ENCODE results near the gene PTPRD.

- TF ChIP-seq, protein P1, sequence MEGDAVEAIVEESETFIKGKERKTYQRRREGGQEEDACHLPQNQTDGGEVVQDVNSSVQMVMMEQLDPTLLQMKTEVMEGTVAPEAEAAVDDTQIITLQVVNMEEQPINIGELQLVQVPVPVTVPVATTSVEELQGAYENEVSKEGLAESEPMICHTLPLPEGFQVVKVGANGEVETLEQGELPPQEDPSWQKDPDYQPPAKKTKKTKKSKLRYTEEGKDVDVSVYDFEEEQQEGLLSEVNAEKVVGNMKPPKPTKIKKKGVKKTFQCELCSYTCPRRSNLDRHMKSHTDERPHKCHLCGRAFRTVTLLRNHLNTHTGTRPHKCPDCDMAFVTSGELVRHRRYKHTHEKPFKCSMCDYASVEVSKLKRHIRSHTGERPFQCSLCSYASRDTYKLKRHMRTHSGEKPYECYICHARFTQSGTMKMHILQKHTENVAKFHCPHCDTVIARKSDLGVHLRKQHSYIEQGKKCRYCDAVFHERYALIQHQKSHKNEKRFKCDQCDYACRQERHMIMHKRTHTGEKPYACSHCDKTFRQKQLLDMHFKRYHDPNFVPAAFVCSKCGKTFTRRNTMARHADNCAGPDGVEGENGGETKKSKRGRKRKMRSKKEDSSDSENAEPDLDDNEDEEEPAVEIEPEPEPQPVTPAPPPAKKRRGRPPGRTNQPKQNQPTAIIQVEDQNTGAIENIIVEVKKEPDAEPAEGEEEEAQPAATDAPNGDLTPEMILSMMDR (IDR thresholded peaks at IDR 0.05 in 2 of 3, conservative IDR thresholded peaks at IDR 0.05 in 1 of 3; ENCODE audit: borderline replicate concordance in 1 of 3, insufficient read depth in 1 of 3, low read depth in 2 of 3, low read length in 2 of 3) = no peak
- TF ChIP-seq EZH2 (IDR thresholded peaks at IDR 0.05) (no peak), POLR2A (IDR thresholded peaks at IDR 0.05; ENCODE audit: borderline replicate concordance, extremely low read depth, insufficient read depth, insufficient read length) (no peak), JUND (IDR thresholded peaks at IDR 0.05) (no peak), ZFX (IDR thresholded peaks at IDR 0.05) (no peak), SIN3A (IDR thresholded peaks at IDR 0.05; ENCODE audit: low read depth) (no peak), YY1 (IDR thresholded peaks at IDR 0.05; ENCODE audit: extremely low read depth, insufficient replicate concordance, low read depth, low read length) (no peak)
Measured at GRCh38 chr9:10094563-10094962, 518.2 kb downstream of the PTPRD start.
